Prostate gland (tissue), 2 donors: ENCODE results near the gene RWDD2A.

Source experiments
- POLR2A ChIP-seq: fragments of 450-650 bp; IDR thresholded peaks from one replicate; pipeline ENCODE4 v1.6.1; 2016; ENCODE audit warnings: antibody characterized with exemption, mild to moderate bottlenecking
- TF ChIP-seq, protein P1 (sequence below), 4 experiments: fragments of 200-600 bp in 2 of 4; fragments of 450-650 bp in 2 of 4; sonication (generic) in 2 of 4; IDR thresholded peaks; 1 replicate in 3 of 4; 2 replicates in 1 of 4; pipeline ENCODE4 v1.5.1; 2016 to 2019; ENCODE audit warnings: antibody characterized with exemption in 4 of 4, mild to moderate bottlenecking in 2 of 4, moderate library complexity in 2 of 4

DNA sequence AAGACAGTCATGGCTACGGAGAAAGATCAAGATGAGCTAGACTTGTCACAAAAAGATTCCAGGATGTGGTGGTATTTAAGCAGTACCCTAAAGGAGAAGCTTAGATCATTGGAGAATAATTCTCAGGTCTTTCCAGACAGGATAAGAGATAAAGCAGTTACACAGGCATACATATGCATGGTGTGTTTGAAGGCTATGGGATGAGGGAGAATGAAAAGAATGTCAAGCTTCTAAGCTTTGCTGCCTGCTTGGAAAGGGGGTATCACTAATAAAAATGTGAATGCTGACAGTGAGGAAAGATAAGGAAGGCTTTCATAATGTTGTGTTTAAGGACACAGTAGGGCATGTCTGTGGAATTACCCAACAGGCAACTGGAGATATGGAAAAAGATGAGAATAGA is 28.1 kb downstream of the RWDD2A start:
- TF ChIP-seq, protein P1, sequence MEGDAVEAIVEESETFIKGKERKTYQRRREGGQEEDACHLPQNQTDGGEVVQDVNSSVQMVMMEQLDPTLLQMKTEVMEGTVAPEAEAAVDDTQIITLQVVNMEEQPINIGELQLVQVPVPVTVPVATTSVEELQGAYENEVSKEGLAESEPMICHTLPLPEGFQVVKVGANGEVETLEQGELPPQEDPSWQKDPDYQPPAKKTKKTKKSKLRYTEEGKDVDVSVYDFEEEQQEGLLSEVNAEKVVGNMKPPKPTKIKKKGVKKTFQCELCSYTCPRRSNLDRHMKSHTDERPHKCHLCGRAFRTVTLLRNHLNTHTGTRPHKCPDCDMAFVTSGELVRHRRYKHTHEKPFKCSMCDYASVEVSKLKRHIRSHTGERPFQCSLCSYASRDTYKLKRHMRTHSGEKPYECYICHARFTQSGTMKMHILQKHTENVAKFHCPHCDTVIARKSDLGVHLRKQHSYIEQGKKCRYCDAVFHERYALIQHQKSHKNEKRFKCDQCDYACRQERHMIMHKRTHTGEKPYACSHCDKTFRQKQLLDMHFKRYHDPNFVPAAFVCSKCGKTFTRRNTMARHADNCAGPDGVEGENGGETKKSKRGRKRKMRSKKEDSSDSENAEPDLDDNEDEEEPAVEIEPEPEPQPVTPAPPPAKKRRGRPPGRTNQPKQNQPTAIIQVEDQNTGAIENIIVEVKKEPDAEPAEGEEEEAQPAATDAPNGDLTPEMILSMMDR (IDR thresholded peaks at IDR 0.05), result no peak
- TF ChIP-seq POLR2A, result no peak
